ENCODE data around the gene FBXO47. TPM values are rescaled to one million over a fixed set of nuclear protein-coding genes. Genes with fewer than 3 reads are reported as not detected.

Gene FBXO47
- total and polyA plus RNA-seq, 9 of the 15 experiments (the other 6 are each of a cell fraction or from before 2014, with no cell fraction given) = not detected

GRCh38 chr17:38888842-38889241, 78.4 kb downstream of the FBXO47 start:
- Histone ChIP-seq H3K36me3 (ENCODE audit: control insufficient read depth, insufficient read depth, low read length) (peaks cover 84% of the 10 kb centered on the region; the same call in 2 of the 3 replicates), H3K27me3 (ENCODE audit: control insufficient read depth in 2 of 2, insufficient read depth in 2 of 2, low read length in 2 of 2) (no peaks in the 10 kb centered on the region), H3K27ac (ENCODE audit: extremely low read depth, low read depth, low read length) (no peak overlapping the region), H3K4me2 (ENCODE audit: insufficient read depth, low read length) (no peak overlapping the region), H3K9ac (ENCODE audit: insufficient read depth in 1 of 2, low read depth in 2 of 2, low read length in 2 of 2) (no peak overlapping the region), H3K9me1 (ENCODE audit: control insufficient read depth, insufficient read depth, low read length) (peaks cover 5% of the 10 kb centered on the region), H4K20me1 (replicated peaks; ENCODE audit: control insufficient read depth, insufficient read depth, low read length) (peaks cover 29% of the 10 kb centered on the region), H2AFZ (ENCODE audit: low read depth, low read length) (no peak overlapping the region), H3K4me1 (replicated peaks in 1 of 2; ENCODE audit: control insufficient read depth in 2 of 2, insufficient read depth in 2 of 2, low read length in 2 of 2) (peaks cover 13 to 24% of the 10 kb centered on the region in 2 experiments; a peak in 4 of 5 replicates), H3K4me3 (no peak overlapping the region), H3K79me2 (ENCODE audit: control insufficient read depth, insufficient read depth, low read length) (peaks cover 23% of the 10 kb centered on the region; the same call in 2 of the 3 replicates), H3K9me3 (replicated peaks; ENCODE audit: control insufficient read depth, insufficient read depth, low read depth, low read length) (no peaks in the 10 kb centered on the region)
- ChIA-PET CTCF (ENCODE audit: low intra/inter-chr PET ratio) (no interaction called here), POLR2A (interaction anchor here (0.6 to 1.8 kb wide), 2 partner anchors 10 to 697 kb away, joined by 3 to 9 read pairs; no protein-coding TSS in a partner anchor)
- BruUV-seq (replicated peaks) = no TSS peak
- FAIRE-seq (no peak), ATAC-seq (no peak), DNase-seq (ENCODE audit: extremely low read depth in 1 of 4, low spot score in 3 of 4) (no peak)
- 82% methylated on average over 5 of the region's 9 CpGs for WGBS (ENCODE audit: insufficient coverage, low coverage, missing lambda C conversion rate)
- no peak for TF ChIP-seq KLF16 (IDR thresholded peaks at IDR 0.05)
- peak; percentile 65 for TF ChIP-seq BCOR (IDR thresholded peaks at IDR 0.05)
- TF ChIP-seq KDM1A (IDR thresholded peaks at IDR 0.05) = peak in 1 of 2 experiments; percentile 31; a peak in 1 of 4 replicates
- TF ChIP-seq RBM25 (IDR thresholded peaks at IDR 0.05; ENCODE audit: low read depth, low read length, severe bottlenecking) = peak; percentile 54
- TF ChIP-seq ADNP (tag; IDR thresholded peaks at IDR 0.05) = peak; percentile 60; the same call in 1 of the 2 replicates
- in situ Hi-C loops (cut with MboI) (no loop called here), intact Hi-C loops (cut with micrococcal nuclease) (no loop called here)

- CTCF ChIA-PET (ENCODE audit: low intra/inter-chr PET ratio) = no interaction called here
- H3K9me3 ChIP-seq (replicated peaks; ENCODE audit: control insufficient read depth, insufficient read depth, low read depth, low read length) = no peaks in the 10 kb centered on the region
- in situ Hi-C loops (cut with MboI) (no loop called here), intact Hi-C loops (cut with micrococcal nuclease) (no loop called here)
- peaks cover 44% of the 10 kb centered on the region for H3K79me2 ChIP-seq (ENCODE audit: control insufficient read depth, insufficient read depth, low read length)
- H3K36me3 ChIP-seq (ENCODE audit: control insufficient read depth, insufficient read depth, low read length) = peaks cover 84% of the 10 kb centered on the region; the same call in 2 of the 3 replicates
- H3K4me2 ChIP-seq (ENCODE audit: insufficient read depth, low read length) = no peak overlapping the region
- POLR2A ChIA-PET = interaction anchor here (0.5 to 1.3 kb wide), 2 partner anchors 14 to 593 kb away, joined by 3 to 11 read pairs; no protein-coding TSS in a partner anchor
- no peak overlapping the region for H3K4me3 ChIP-seq
- ATAC-seq (no peak), FAIRE-seq (no peak), DNase-seq (ENCODE audit: extremely low read depth in 1 of 4, low spot score in 3 of 4) (no peak)
- H3K4me1 ChIP-seq (replicated peaks in 1 of 2; ENCODE audit: control insufficient read depth in 2 of 2, insufficient read depth in 2 of 2, low read length in 2 of 2) = peaks cover 4 to 14% of the 10 kb centered on the region in 2 experiments; a peak in 4 of 5 replicates
- H4K20me1 ChIP-seq (replicated peaks; ENCODE audit: control insufficient read depth, insufficient read depth, low read length) = peaks cover 32% of the 10 kb centered on the region
- H2AFZ ChIP-seq (ENCODE audit: low read depth, low read length) = no peak overlapping the region
- no peaks in the 10 kb centered on the region for H3K27me3 ChIP-seq (ENCODE audit: control insufficient read depth in 2 of 2, insufficient read depth in 2 of 2, low read length in 2 of 2)
- 91% methylated on average over 8 of the region's 8 CpGs for WGBS (ENCODE audit: insufficient coverage, low coverage, missing lambda C conversion rate)
- no peak overlapping the region for H3K9ac ChIP-seq (ENCODE audit: insufficient read depth in 1 of 2, low read depth in 2 of 2, low read length in 2 of 2)
- H3K9me1 ChIP-seq (ENCODE audit: control insufficient read depth, insufficient read depth, low read length) = peaks cover 6% of the 10 kb centered on the region
- BruUV-seq (replicated peaks) = no TSS peak
- TF ChIP-seq KHSRP (IDR thresholded peaks at IDR 0.05) (no peak), ZBTB43 (CRISPR knock-in tag; IDR thresholded peaks at IDR 0.05) (no peak), NUFIP1 (IDR thresholded peaks at IDR 0.05; ENCODE audit: partially characterized antibody) (no peak), SMARCE1 (IDR thresholded peaks at IDR 0.05) (no peak), ZNF277 (CRISPR knock-in tag; IDR thresholded peaks at IDR 0.05; ENCODE audit: borderline replicate concordance) (no peak), RBFOX2 (IDR thresholded peaks at IDR 0.05; ENCODE audit: low read depth, low read length) (0 out of 2 replicates have a peak, but pooled peaks have one; percentile 5), PHF8 (IDR thresholded peaks at IDR 0.05; ENCODE audit: borderline replicate concordance, low read length) (no peak), MBD1 (CRISPR knock-in tag; IDR thresholded peaks at IDR 0.05) (no peak)
- no peak overlapping the region for H3K27ac ChIP-seq (ENCODE audit: extremely low read depth, low read depth, low read length)
These were observed 80.6 kb downstream of the FBXO47 start for GRCh38 chr17:38886643-38887010.

Measured in K562 (cell line).